Mesodermal cell (in vitro differentiated cells): ENCODE results near the gene COG5.

ENCODE experiments used
- H3K27ac ChIP-seq: 2 replicates; pipeline ENCODE4 v1.7.0; 2013; ENCODE audit warnings: mild to moderate bottlenecking, low read depth, low read length, moderate library complexity; ENCODE audit not compliant: severe bottlenecking
- H3K36me3 ChIP-seq: 2 replicates; pipeline ENCODE4 v1.7.1; 2013; ENCODE audit warnings: mild to moderate bottlenecking, low read length, moderate library complexity; ENCODE audit not compliant: control insufficient read depth, insufficient read depth
- H3K4me1 ChIP-seq: one replicate; pipeline ENCODE4 v1.7.1; 2013; ENCODE audit warnings: mild to moderate bottlenecking, low read length; ENCODE audit not compliant: insufficient read depth, control insufficient read depth, poor library complexity, severe bottlenecking
- H3K4me3 ChIP-seq: 2 replicates; pipeline ENCODE4 v1.7.0; 2013; ENCODE audit warnings: low read length, control low read depth, mild to moderate bottlenecking; ENCODE audit not compliant: insufficient read depth, poor library complexity, severe bottlenecking; ENCODE audit errors: extremely low read depth
- H3K9me3 ChIP-seq: 2 replicates; pipeline ENCODE4 v1.7.1; 2013; ENCODE audit warnings: mild to moderate bottlenecking, low read length, moderate library complexity; ENCODE audit not compliant: control insufficient read depth
- WGBS, 2 experiments: methylation state at CpG; one replicate each; pipeline ENCODE4 v1.1.5; 2013; ENCODE audit warnings: missing lambda C conversion rate in 2 of 2; ENCODE audit not compliant: insufficient coverage in 2 of 2; 5-methylcytosine and 5-hydroxymethylcytosine counted together

Gene COG5

GRCh38 chr7:107169120-107170050, 394.3 kb downstream of the COG5 start:
- WGBS, 2 experiments = 0 to 1% methylated on average over 39 to 45 of the region's 73 CpGs
- peak overlapping the region; percentile 99 for H3K27ac ChIP-seq
- H3K4me1 ChIP-seq = peaks cover 10% of the 10 kb centered on the region
- H3K36me3 ChIP-seq = peaks cover 7% of the 10 kb centered on the region
- H3K4me3 ChIP-seq = peak overlapping the region; percentile 79
- H3K9me3 ChIP-seq = no peaks in the 10 kb centered on the region

GRCh38 chr7:107168233-107169119, 395.2 kb downstream of the COG5 start, which contains the start of gene HBP1:
Gene HBP1 (plus strand): TSS chr7:107169003. CDS start chr7:107179894, 10,891 bp downstream.
- peaks cover 5% of the 10 kb centered on the region for H3K4me1 ChIP-seq
- peak within 1 kb of the TSS; percentile 99 for H3K27ac ChIP-seq
- peaks cover 7% of the 10 kb centered on the region for H3K36me3 ChIP-seq
- WGBS, 2 experiments = 0% methylated on average over 36 to 40 of the region's 44 CpGs
- peak within 1 kb of the TSS; percentile 79 for H3K4me3 ChIP-seq
- no peaks in the 10 kb centered on the region for H3K9me3 ChIP-seq

GRCh38 chr7:107167483-107168232, 396.1 kb downstream of the COG5 start:
- 1 to 2% methylated on average over 12 of the region's 15 CpGs for WGBS, 2 experiments
- peaks cover 7% of the 10 kb centered on the region for H3K36me3 ChIP-seq
- no peaks in the 10 kb centered on the region for H3K9me3 ChIP-seq
- peak overlapping the region; percentile 99 for H3K27ac ChIP-seq
- H3K4me1 ChIP-seq = peaks cover 5% of the 10 kb centered on the region
- H3K4me3 ChIP-seq = peak overlapping the region; percentile 79

- peak overlapping the region; percentile 79 for H3K4me3 ChIP-seq
- H3K4me1 ChIP-seq = peaks cover 5% of the 10 kb centered on the region
- H3K36me3 ChIP-seq = peaks cover 7% of the 10 kb centered on the region
- peak overlapping the region; percentile 99 for H3K27ac ChIP-seq
- 94% methylated on average over 2 of the region's 5 CpGs; no CpG with 5 or more reads in 1 of the 2 experiments for WGBS, 2 experiments
- H3K9me3 ChIP-seq = no peaks in the 10 kb centered on the region
Observed at GRCh38 chr7:107166736-107167426, 396.8 kb downstream of the COG5 start.

- Histone ChIP-seq H3K36me3 (no peaks in the 10 kb centered on the region), H3K4me1 (peaks cover 5% of the 10 kb centered on the region), H3K27ac (no peak overlapping the region), H3K9me3 (no peaks in the 10 kb centered on the region), H3K4me3 (no peak overlapping the region)
- 74 to 86% methylated on average over 1 to 2 of the region's 3 CpGs for WGBS, 2 experiments
Observed at GRCh38 chr7:107165341-107165740, 398.4 kb downstream of the COG5 start.

- Histone ChIP-seq H3K9me3 (no peaks in the 10 kb centered on the region), H3K36me3 (no peaks in the 10 kb centered on the region), H3K27ac (no peak overlapping the region), H3K4me1 (peaks cover 5% of the 10 kb centered on the region), H3K4me3 (no peak overlapping the region)
- WGBS, 2 experiments = no CpG with 5 or more reads among the region's 2 CpGs
Observed at GRCh38 chr7:107164092-107164491, 399.6 kb downstream of the COG5 start.

- H3K36me3 ChIP-seq = no peaks in the 10 kb centered on the region
- H3K4me3 ChIP-seq = no peak overlapping the region
- no peaks in the 10 kb centered on the region for H3K9me3 ChIP-seq
- H3K4me1 ChIP-seq = peaks cover 5% of the 10 kb centered on the region
- H3K27ac ChIP-seq = no peak overlapping the region
- WGBS, 2 experiments = no CpG with 5 or more reads among the region's 5 CpGs
Observed at GRCh38 chr7:107162475-107162874, 401.2 kb downstream of the COG5 start.

- Histone ChIP-seq H3K27ac (no peak overlapping the region), H3K4me3 (no peak overlapping the region), H3K9me3 (no peaks in the 10 kb centered on the region), H3K4me1 (peaks cover 5% of the 10 kb centered on the region), H3K36me3 (no peaks in the 10 kb centered on the region)
- no CpG with 5 or more reads among the region's 3 CpGs for WGBS, 2 experiments
Observed at GRCh38 chr7:107161415-107161814, 402.3 kb downstream of the COG5 start.

GRCh38 chr7:107160389-107160788, 403.3 kb downstream of the COG5 start:
- Histone ChIP-seq H3K9me3 (no peaks in the 10 kb centered on the region), H3K4me1 (peaks cover 3% of the 10 kb centered on the region), H3K36me3 (no peaks in the 10 kb centered on the region), H3K4me3 (no peak overlapping the region), H3K27ac (no peak overlapping the region)
- 80 to 100% methylated on average over 1 of the region's 2 CpGs for WGBS, 2 experiments
